Measurements from ENCODE around the gene RPAIN. TPM values are rescaled to one million over a fixed set of nuclear protein-coding genes. Genes with fewer than 3 reads are reported as not detected.

The RPAIN gene
- total RNA-seq, 1 experiment from 2014 or later, result 103 TPM

Other genes starting within 250 kb of the RPAIN start
- 16.1 and 20.9 TPM in 2 replicates for gene ZNF594, start 228.3 kb upstream of the RPAIN start, total RNA-seq (2014; rRNA removed; shearing (Covaris generic))
- gene SCIMP, start 185.3 kb upstream of the RPAIN start, total RNA-seq (2014; rRNA removed; shearing (Covaris generic)), result not detected in 2 replicates
- 54.0 and 60.9 TPM in 2 replicates for gene RABEP1, start 137.9 kb upstream of the RPAIN start, total RNA-seq (2014; rRNA removed; shearing (Covaris generic))
- 162 and 167 TPM in 2 replicates for gene NUP88, start 520 bp upstream of the RPAIN start, total RNA-seq (2014; rRNA removed; shearing (Covaris generic))
- gene C1QBP, start 19.0 kb downstream of the RPAIN start, total RNA-seq (2014; rRNA removed; shearing (Covaris generic)), result 520 and 582 TPM in 2 replicates
- gene DHX33, start 48.8 kb downstream of the RPAIN start, total RNA-seq (2014; rRNA removed; shearing (Covaris generic)), result 9.1 and 11.0 TPM in 2 replicates
- 75.3 and 108 TPM in 2 replicates for gene DERL2, start 66.0 kb downstream of the RPAIN start, total RNA-seq (2014; rRNA removed; shearing (Covaris generic))
- 24.0 and 27.4 TPM in 2 replicates for gene MIS12, start 66.4 kb downstream of the RPAIN start, total RNA-seq (2014; rRNA removed; shearing (Covaris generic))
- 40.7 and 45.2 TPM in 2 replicates for gene NLRP1, start 164.3 kb downstream of the RPAIN start, total RNA-seq (2014; rRNA removed; shearing (Covaris generic))

Data from A172 (cell line).